SU-DHL-6 (cell line): ENCODE data around the gene GPX4.

Source experiments
- H2AFZ ChIP-seq: fragments of 200-600 bp; sonication (generic); 2 replicates; pipeline ENCODE4 v1.6.1; 2014; ENCODE audit warnings: low read depth, mild to moderate bottlenecking, moderate library complexity, mixed read lengths, antibody characterized with exemption, low read length; ENCODE audit not compliant: severe bottlenecking
- H3F3A ChIP-seq: fragments of 200-600 bp; shearing (Covaris generic); 2 replicates; pipeline ENCODE4 v1.6.0; 2016; ENCODE audit warnings: antibody characterized with exemption, mild to moderate bottlenecking; ENCODE audit not compliant: insufficient read depth
- H3K27ac ChIP-seq: fragments of 200-600 bp; sonication (generic); 2 replicates; pipeline ENCODE4 v1.5.1; 2016; ENCODE audit warnings: low read depth, mild to moderate bottlenecking, low read length, moderate library complexity, mixed read lengths
- H3K27me3 ChIP-seq: fragments of 200-600 bp; sonication (generic), shearing (Covaris generic); 2 replicates; pipeline ENCODE4 v1.6.0; 2014; ENCODE audit warnings: mild to moderate bottlenecking, low read length
- H3K36me3 ChIP-seq: fragments of 200-600 bp; sonication (generic); 2 replicates; pipeline ENCODE4 v1.6.1; 2014; ENCODE audit warnings: mild to moderate bottlenecking, low read length, mixed read lengths
- H3K4me2 ChIP-seq: fragments of 300-600, 200-600 bp; shearing (Covaris generic), sonication (generic); 2 replicates; pipeline ENCODE4 v1.6.0; 2014; ENCODE audit warnings: low read length, low read depth, mild to moderate bottlenecking; ENCODE audit not compliant: poor library complexity, severe bottlenecking
- H3K4me3 ChIP-seq: fragments of 200-600 bp; sonication (generic); 2 replicates; pipeline ENCODE4 v1.5.1; 2014; ENCODE audit warnings: antibody characterized with exemption, low read length, mild to moderate bottlenecking, mixed read lengths; ENCODE audit not compliant: insufficient read depth, poor library complexity, severe bottlenecking
- H3K79me2 ChIP-seq: fragments of 200-600 bp; sonication (generic); 2 replicates; pipeline ENCODE4 v1.6.1; 2014; ENCODE audit warnings: mild to moderate bottlenecking, low read length, moderate library complexity; ENCODE audit not compliant: insufficient read depth
- H3K9ac ChIP-seq: fragments of 200-600 bp; sonication (generic); 2 replicates; pipeline ENCODE4 v1.7.0; 2014; ENCODE audit warnings: mild to moderate bottlenecking, low read length
- H3K9me2 ChIP-seq: fragments of 200-600 bp; sonication (generic); replicated peaks from 2 replicates; pipeline ENCODE4 v1.6.1; 2014; ENCODE audit warnings: low read length; ENCODE audit not compliant: insufficient read depth
- H3K9me3 ChIP-seq: fragments of 200-600 bp; sonication (generic); 2 replicates; pipeline ENCODE4 v1.6.1; 2014; ENCODE audit warnings: low read length, mixed read lengths; ENCODE audit not compliant: insufficient read depth
- H4K20me1 ChIP-seq: fragments of 200-600 bp; sonication (generic); 2 replicates; pipeline ENCODE4 v1.6.1; 2014; ENCODE audit warnings: low read depth, mild to moderate bottlenecking, antibody characterized with exemption, low read length, moderate library complexity, mixed read lengths
- CTCF ChIP-seq: fragments of 200-600 bp; sonication (generic); IDR thresholded peaks from one replicate; pipeline ENCODE4 v1.5.1; 2017; ENCODE audit warnings: antibody characterized with exemption, mild to moderate bottlenecking, low read length, moderate library complexity; ENCODE audit not compliant: insufficient read depth, poor library complexity, severe bottlenecking
- EZH2phosphoT487 ChIP-seq: fragments of 200-600 bp; sonication (generic), shearing (Covaris generic); conservative IDR thresholded peaks from 2 replicates; pipeline ENCODE4 v1.6.1; 2018; ENCODE audit warnings: mild to moderate bottlenecking, antibody characterized with exemption, low read length, moderate library complexity, mixed read lengths

Gene GPX4

DNA sequence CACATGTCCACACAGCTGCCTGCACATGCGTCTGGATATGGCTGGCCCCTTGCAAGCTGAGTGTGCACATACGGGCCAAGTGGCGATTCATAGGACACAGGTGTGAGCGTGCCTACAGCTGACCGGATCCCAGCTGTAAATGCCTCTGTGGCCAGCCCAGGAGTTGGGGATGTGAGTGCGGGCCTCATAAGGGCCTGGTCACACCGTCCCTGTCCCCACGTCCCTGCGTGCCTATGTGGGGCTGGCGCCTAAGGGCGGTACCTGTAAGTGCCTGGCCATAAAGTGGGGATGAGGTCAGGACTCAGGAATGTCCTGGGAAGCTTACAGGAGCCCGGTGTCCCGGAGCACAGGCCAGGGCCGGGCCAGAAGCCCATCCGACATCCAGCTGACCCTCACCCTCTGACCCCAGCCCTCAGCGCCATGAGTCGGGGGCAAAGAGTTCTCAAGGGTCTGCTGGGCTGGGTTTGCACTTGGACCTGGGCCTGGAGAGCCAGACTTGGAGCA lies 38.1 kb upstream of the GPX4 start:
- no peak overlapping the region for H2AFZ ChIP-seq
- H3K27ac ChIP-seq, result no peak overlapping the region
- TF ChIP-seq CTCF (no peak), EZH2phosphoT487 (no peak)
- H3K4me3 ChIP-seq, result no peak overlapping the region
- H3K9me3 ChIP-seq, result no peaks in the 10 kb centered on the region
- no peaks in the 10 kb centered on the region for H3K27me3 ChIP-seq
- H3K79me2 ChIP-seq, result peaks cover 17% of the 10 kb centered on the region
- H3K4me2 ChIP-seq, result no peak overlapping the region
- no peaks in the 10 kb centered on the region for H4K20me1 ChIP-seq
- no peak overlapping the region for H3K9ac ChIP-seq
- H3K36me3 ChIP-seq, result no peaks in the 10 kb centered on the region
- no peaks in the 10 kb centered on the region for H3K9me2 ChIP-seq
- H3F3A ChIP-seq, result peaks cover 27% of the 10 kb centered on the region

GRCh38 chr19:1066251-1066747 lies 37.5 kb upstream of the GPX4 start:
- Histone ChIP-seq H3K9me3 (no peaks in the 10 kb centered on the region), H2AFZ (no peak overlapping the region), H3K27me3 (no peaks in the 10 kb centered on the region), H3K4me3 (peak overlapping the region; percentile 88), H3K9me2 (no peaks in the 10 kb centered on the region), H3K4me2 (peak overlapping the region; percentile 74), H3F3A (peaks cover 27% of the 10 kb centered on the region), H3K27ac (peak overlapping the region; percentile 89), H3K79me2 (peaks cover 21% of the 10 kb centered on the region), H3K36me3 (no peaks in the 10 kb centered on the region), H3K9ac (peak overlapping the region; percentile 96), H4K20me1 (no peaks in the 10 kb centered on the region)
- no peak for TF ChIP-seq CTCF
- TF ChIP-seq EZH2phosphoT487, result no peak

DNA sequence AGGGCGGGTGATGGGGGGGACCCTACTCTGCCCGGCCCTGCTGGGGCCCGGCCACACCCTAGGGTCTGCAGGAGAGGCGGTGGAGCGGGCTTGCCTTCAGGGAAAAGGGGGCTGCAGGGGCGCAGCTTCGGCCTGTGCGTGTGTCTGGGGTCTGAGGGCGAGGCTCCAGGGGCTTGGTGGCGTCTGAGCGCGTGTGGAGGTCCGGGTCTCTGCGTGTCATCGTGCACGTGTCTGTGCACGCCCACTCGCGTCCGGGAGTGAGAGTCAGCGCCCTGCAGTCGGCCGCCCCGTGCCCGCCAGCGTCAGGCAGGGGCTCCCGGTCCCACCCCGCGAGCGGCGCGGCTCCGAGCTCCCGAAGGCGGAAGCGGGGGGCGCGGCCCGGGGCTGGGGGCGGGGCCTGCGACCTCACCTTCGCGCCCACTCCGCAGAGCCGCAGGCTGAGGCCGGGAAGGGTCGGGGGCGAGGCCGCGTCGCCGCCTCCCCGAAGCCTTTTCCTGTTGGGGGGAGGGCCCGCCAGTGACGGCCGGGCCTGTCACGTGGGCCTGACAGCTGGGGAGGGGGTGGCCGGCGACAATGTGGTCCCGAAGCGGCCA lies 37.0 kb upstream of the GPX4 start, which contains the start of gene ARHGAP45:
TSS of gene ARHGAP45 (plus strand) at position 420 of the 593 bp plus-strand sequence. CDS start 239 bp downstream, outside the sequence.
- Histone ChIP-seq H3K9me2 (no peaks in the 10 kb centered on the region), H3K4me2 (peak within 1 kb of the TSS; percentile 74), H3K27me3 (no peaks in the 10 kb centered on the region), H3K9me3 (no peaks in the 10 kb centered on the region), H3K4me3 (peak within 1 kb of the TSS; percentile 88), H2AFZ (peak within 1 kb of the TSS; percentile 13), H3K27ac (peak within 1 kb of the TSS; percentile 89), H4K20me1 (no peaks in the 10 kb centered on the region), H3K36me3 (no peaks in the 10 kb centered on the region), H3F3A (peaks cover 31% of the 10 kb centered on the region), H3K9ac (peak within 1 kb of the TSS; percentile 96), H3K79me2 (peaks cover 21% of the 10 kb centered on the region)
- TF ChIP-seq CTCF, result no peak
- no peak for TF ChIP-seq EZH2phosphoT487
